ENCODE results near the gene ESX1.

GRCh38 chrX:104284507-104284906 lies 29.8 kb upstream of the ESX1 start:
- no peak for TF ChIP-seq POLR2AphosphoS5 (IDR thresholded peaks at IDR 0.05; ENCODE audit: borderline replicate concordance, low read depth, low read length)
- no peak for TF ChIP-seq EZH2 (IDR thresholded peaks at IDR 0.05)

Data from SK-N-MC (cell line).